BJ (cell line): Measurements from ENCODE around the gene MEIS1. TPM values are rescaled to one million over a fixed set of nuclear protein-coding genes. Genes with fewer than 3 reads are reported as not detected.

ENCODE experiments used
- CTCF ChIA-PET: fragments of 350-600 bp; formaldehyde crosslinking; extraction: SDS; loops from one replicate; lab custom pipeline; 2021; ENCODE audit warnings: antibody characterized with exemption, inconsistent platforms; lab: Yijun Ruan, JAX
- POLR2A ChIA-PET: fragments of 300-600 bp; sonication (Branson Sonifier 250); formaldehyde crosslinking; extraction: SDS; loops from one replicate; lab custom pipeline; 2021; ENCODE audit warnings: antibody characterized with exemption; lab: Charles Lee
- DNase-seq: peaks from one replicate; pipeline ENCODE4 v3.0.0-alpha.2; 2011; ENCODE audit warnings: low read depth
- H3K27me3 ChIP-seq: 2 replicates; pipeline ENCODE4 v1.6.0; 2011; ENCODE audit warnings: low read length; ENCODE audit not compliant: control insufficient read depth, insufficient read depth
- H3K36me3 ChIP-seq: 2 replicates; pipeline ENCODE4 v1.5.1; 2011; ENCODE audit warnings: low read length; ENCODE audit not compliant: control insufficient read depth, insufficient read depth
- H3K4me3 ChIP-seq: 2 replicates; pipeline ENCODE4 v1.5.1; 2011; ENCODE audit warnings: low read depth, mild to moderate bottlenecking, control low read depth, low read length
- polyA plus RNA-seq: library from polyadenylated mRNA; depleted of rRNA; stranded (reverse); fragments of >200 nt; gene quantifications from 2 replicates; pipeline ENCODE4 v1.2.3, GENCODE V29; 2011
- TF ChIP-seq, protein P1 (sequence below): IDR thresholded peaks from 2 replicates; pipeline ENCODE4 v1.5.1; 2011; ENCODE audit warnings: low read depth, mild to moderate bottlenecking, control low read depth, inconsistent platforms, low read length, moderate library complexity; ENCODE audit not compliant: insufficient read depth

Gene MEIS1
- polyA plus RNA-seq, 1 experiment, result 65.7 TPM

DNA sequence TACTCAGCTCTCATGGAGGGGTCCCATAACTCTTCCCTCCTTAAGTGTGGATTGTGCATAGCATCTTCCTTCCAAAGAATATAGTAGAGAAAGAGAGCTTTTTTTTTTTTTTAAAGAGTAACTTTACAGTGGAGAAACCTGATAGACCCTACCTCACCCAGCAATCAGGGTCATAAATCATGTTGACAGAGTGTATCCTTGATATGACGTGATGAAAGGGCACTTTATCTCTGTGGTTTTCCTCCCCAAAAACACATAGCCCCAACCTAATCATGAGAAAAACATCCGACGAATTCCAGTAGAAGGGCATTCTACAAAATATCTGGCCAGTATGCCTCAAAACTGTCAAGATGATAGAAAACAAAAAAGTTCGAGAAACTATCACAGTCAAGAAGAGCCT, 29.5 kb upstream of the MEIS1 start:
- Histone ChIP-seq H3K4me3 (no peak overlapping the region), H3K36me3 (no peaks in the 10 kb centered on the region), H3K27me3 (0 out of 2 replicates have a peak, but pooled peaks cover 2% of the 10 kb centered on the region)
- TF ChIP-seq, protein P1, sequence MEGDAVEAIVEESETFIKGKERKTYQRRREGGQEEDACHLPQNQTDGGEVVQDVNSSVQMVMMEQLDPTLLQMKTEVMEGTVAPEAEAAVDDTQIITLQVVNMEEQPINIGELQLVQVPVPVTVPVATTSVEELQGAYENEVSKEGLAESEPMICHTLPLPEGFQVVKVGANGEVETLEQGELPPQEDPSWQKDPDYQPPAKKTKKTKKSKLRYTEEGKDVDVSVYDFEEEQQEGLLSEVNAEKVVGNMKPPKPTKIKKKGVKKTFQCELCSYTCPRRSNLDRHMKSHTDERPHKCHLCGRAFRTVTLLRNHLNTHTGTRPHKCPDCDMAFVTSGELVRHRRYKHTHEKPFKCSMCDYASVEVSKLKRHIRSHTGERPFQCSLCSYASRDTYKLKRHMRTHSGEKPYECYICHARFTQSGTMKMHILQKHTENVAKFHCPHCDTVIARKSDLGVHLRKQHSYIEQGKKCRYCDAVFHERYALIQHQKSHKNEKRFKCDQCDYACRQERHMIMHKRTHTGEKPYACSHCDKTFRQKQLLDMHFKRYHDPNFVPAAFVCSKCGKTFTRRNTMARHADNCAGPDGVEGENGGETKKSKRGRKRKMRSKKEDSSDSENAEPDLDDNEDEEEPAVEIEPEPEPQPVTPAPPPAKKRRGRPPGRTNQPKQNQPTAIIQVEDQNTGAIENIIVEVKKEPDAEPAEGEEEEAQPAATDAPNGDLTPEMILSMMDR, result no peak
- DNase-seq, result no peak
- POLR2A ChIA-PET, result no interaction called here
- CTCF ChIA-PET, result interaction anchor here (0.7 kb wide), 1 partner anchor 8 kb away, joined by 3 read pairs; no protein-coding TSS in a partner anchor

- no peak for DNase-seq
- CTCF ChIA-PET, result no interaction called here
- H3K36me3 ChIP-seq, result no peaks in the 10 kb centered on the region
These were observed 26.0 kb upstream of the MEIS1 start for GRCh38 chr2:66408905-66409304.

DNA sequence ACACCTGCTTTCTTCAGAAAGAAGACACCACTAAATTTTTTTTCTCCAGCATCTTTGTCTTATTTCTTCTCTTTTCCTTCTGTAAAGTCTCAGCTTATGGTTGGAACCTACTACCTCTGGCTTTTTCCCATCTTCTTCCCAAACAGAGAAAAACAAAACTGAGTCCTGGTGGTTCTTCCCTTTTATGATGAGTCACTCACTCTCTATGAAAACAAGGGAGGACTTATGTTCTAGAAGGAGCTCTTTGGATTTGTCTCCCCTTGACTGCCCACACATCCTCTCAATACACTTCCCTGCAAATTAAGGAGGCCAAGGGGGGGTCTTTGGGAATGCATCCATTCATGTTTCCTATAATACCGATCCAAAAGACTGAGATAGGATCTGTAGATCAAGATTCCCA, 22.1 kb upstream of the MEIS1 start:
- no peak overlapping the region for H3K4me3 ChIP-seq
- no peak for DNase-seq
- no peaks in the 10 kb centered on the region; the same call in 1 of the 2 replicates for H3K27me3 ChIP-seq
- POLR2A ChIA-PET, result no interaction called here
- CTCF ChIA-PET, result interaction anchor here (1.0 to 1.2 kb wide), 2 partner anchors 14 to 164 kb away, joined by 3 read pairs; no protein-coding TSS in a partner anchor
- TF ChIP-seq, protein P1, result no peak
- H3K36me3 ChIP-seq, result no peaks in the 10 kb centered on the region

More at GRCh38 chr2:66408905-66409304, 26.0 kb upstream of the MEIS1 start:
- no peak overlapping the region for H3K4me3 ChIP-seq
- TF ChIP-seq, protein P1, result no peak
- POLR2A ChIA-PET, result no interaction called here
- H3K27me3 ChIP-seq, result 0 out of 2 replicates have a peak, but pooled peaks cover 2% of the 10 kb centered on the region

DNA sequence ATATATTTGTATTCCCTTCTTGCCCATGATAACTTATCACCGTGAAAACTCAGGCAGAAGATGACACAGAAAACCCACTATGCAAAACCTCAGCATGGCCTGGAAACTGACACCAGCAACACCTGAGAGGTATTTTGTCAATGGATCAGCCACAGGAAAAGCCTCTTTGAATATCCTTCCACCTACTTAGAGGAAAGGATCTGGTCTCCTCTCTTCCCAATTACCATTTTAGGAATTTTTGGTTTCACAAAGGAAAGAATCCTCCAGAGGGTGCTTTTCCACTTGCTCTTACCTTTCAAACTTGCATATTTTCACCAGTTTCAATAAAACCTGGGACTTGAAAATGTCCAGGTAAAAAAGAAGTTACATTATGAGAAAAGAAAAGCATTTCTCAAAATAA, 20.0 kb upstream of the MEIS1 start:
- H3K27me3 ChIP-seq, result no peaks in the 10 kb centered on the region; the same call in 1 of the 2 replicates
- TF ChIP-seq, protein P1, result no peak
- no peak for DNase-seq
- ChIA-PET CTCF (interaction anchor here (1.3 kb wide), 1 partner anchor 14 kb away, joined by 3 read pairs; no protein-coding TSS in a partner anchor), POLR2A (no interaction called here)
- no peak overlapping the region for H3K4me3 ChIP-seq
- H3K36me3 ChIP-seq, result no peaks in the 10 kb centered on the region

- Histone ChIP-seq H3K4me3 (no peak overlapping the region), H3K36me3 (no peaks in the 10 kb centered on the region), H3K27me3 (no peaks in the 10 kb centered on the region; the same call in 1 of the 2 replicates)
- ChIA-PET CTCF (interaction anchor here (0.6 to 4.3 kb wide), 2 partner anchors 10 to 836 kb away, joined by 3 to 19 read pairs; no protein-coding TSS in a partner anchor), POLR2A (no interaction called here)
- TF ChIP-seq, protein P1, result no peak
- DNase-seq, result no peak
These were observed 16.5 kb upstream of the MEIS1 start for GRCh38 chr2:66418381-66418780.
